ENCODE measurements around the gene ATF4.
A peak's percentile ranks its signal among the peaks of the same experiment; 100 is the strongest.

ATF4 gene

DNA sequence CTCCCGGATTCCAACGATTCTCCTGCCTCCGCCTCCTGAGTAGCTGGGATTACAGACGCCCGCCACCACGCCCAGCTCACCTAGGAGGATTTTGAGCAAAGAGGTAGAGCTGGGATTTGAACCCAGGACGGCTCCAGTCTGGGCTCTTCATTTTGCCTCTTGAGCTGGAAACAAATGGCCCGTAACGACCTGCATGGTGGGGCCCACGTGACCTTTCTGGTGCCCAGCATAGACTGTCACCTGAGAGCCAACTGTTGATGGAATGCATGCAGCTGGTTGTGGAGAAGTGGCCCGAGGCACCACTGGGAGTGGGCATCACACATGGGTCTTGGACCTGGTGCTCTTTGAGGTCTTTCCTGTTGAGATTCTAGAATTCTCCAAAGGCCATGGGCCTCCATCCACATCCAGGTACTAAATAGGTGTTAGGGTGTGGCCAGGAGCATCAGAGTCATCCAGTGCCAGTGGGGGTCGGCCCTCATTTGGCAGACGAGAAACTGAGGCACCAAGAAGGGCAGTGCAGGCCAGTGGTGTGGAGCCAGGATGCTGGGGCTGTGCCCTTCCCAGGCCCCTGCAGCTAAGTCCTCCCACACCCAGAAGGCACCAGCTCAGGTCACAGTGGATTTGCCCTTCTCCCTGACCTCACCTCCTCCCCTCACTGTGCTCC is 3.9 kb downstream of the ATF4 start:
- FAIRE-seq, result no peak
- no peak for TF ChIP-seq POLR2A (IDR thresholded peaks at IDR 0.05; ENCODE audit: low read depth, low read length)
- no peak for DNase-seq (ENCODE audit: insufficient read length, low spot score)

DNA sequence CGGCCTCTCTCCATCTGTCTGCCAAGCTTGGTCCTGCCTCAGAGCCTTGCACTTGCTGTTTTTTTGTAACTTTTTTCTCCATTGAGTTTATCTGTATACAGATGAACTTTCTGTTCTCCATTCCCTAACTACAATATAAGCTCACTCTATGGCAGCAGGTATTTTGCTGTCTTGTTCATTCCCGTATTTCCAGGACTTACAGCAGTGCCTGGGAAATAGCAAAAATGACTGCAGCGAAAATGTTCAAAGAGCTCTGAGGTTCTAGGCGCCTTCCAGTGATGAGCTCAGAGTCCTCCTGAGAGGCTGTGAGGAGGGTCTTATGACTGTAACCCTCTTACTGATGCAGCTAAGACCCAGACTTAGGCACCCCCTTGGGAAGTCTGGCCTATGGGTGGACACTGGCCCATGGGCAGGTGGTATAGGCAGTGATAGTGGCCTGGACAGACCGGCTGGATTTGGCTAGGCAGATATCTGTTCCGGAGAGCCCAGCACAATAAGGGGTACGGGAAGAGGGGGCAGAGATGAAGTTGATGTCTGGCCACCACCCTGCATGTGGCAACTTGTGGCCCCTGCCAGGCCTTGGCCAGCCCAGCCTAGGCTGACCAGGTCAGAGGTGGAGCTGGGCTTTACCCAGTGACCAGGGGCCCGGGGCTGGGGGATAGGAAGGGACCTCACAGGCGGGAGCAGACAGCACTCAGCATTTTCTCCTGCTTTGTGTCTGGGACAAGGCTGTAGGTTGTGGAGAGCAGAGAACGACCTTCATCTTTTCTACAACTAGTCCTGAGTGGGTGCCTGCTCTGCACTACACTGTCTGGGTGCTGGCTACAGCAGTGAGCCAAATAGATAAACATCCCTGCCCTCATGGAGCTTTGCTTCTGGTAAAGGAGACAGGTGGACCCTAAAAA is 4.6 kb downstream of the ATF4 start:
- FAIRE-seq (no peak), DNase-seq (ENCODE audit: insufficient read length, low spot score) (no peak)
- TF ChIP-seq POLR2A (IDR thresholded peaks at IDR 0.05; ENCODE audit: low read depth, low read length), result no peak; the same call in 1 of the 2 replicates

DNA sequence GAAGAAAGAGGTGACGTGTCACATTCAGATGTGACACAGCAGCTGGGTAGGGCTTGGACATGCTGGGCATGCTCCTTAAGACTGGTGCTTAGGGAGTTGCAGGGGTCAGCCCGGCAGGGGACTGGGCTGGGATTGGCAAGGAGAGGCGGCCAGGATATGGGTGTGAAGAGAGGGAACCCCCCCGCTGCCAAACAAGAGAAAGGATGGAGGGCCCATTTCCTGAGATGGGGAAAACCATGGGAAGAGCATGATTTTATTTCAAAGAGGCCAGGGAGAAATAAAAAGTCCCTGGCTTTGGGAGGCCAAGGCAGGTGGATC is 5.3 kb downstream of the ATF4 start:
- DNase-seq (ENCODE audit: insufficient read length, low spot score), result no peak
- no peak for TF ChIP-seq POLR2A (IDR thresholded peaks at IDR 0.05; ENCODE audit: low read depth, low read length)

DNA sequence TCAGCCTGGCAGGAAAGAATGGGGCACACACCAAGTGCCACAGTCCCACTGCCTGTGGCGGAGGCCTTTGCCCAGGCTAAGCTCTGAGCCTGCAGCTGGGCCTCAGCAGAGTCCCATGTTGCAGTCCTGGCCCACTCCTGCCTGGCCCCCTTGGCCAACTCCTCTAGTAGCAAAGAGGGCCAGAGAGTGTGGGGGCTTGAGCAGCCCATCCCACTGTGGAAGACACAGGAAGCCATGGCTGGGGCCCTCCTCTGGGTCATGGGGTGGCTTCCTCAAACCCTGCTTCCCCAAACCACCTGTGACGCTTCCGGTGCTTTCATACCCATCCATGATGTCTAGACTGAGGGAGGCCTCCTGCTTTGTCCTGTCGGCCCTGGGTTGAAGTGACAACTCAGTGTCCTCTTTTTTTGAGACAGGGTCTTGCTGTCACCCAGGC is 6.4 kb downstream of the ATF4 start:
- TF ChIP-seq POLR2A (IDR thresholded peaks at IDR 0.05; ENCODE audit: low read depth, low read length), result no peak
- DNase-seq (ENCODE audit: insufficient read length, low spot score) (no peak), FAIRE-seq (no peak)

More for the DNA sequence above, 5.3 kb downstream of the ATF4 start:
- no peak for FAIRE-seq

DNA sequence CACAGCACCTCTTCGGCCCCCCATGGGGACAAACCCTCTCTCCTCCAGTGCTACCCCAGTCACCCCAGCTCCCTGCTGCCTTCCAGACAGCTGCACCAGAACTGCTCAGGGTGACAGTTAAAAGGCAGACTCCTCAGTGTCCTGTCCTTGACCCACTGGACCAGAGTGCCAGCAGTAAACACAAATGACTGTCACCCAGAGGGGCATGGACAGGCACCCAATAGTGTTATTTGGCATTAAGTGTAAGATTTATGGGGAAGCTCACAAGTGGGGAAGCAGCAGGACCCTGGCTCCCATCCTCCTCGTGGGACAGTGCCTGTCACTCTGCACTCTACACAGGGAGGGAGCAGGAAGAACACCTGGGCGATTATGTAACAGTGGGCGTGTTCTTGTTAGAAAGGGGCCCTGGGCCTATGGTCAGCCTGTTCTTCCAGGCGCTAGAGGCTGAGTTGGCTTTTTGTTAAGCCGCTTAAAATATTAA is 7.2 kb downstream of the ATF4 start:
- no peak for TF ChIP-seq POLR2A (IDR thresholded peaks at IDR 0.05; ENCODE audit: low read depth, low read length)
- DNase-seq (ENCODE audit: insufficient read length, low spot score) (no peak), FAIRE-seq (no peak)

DNA sequence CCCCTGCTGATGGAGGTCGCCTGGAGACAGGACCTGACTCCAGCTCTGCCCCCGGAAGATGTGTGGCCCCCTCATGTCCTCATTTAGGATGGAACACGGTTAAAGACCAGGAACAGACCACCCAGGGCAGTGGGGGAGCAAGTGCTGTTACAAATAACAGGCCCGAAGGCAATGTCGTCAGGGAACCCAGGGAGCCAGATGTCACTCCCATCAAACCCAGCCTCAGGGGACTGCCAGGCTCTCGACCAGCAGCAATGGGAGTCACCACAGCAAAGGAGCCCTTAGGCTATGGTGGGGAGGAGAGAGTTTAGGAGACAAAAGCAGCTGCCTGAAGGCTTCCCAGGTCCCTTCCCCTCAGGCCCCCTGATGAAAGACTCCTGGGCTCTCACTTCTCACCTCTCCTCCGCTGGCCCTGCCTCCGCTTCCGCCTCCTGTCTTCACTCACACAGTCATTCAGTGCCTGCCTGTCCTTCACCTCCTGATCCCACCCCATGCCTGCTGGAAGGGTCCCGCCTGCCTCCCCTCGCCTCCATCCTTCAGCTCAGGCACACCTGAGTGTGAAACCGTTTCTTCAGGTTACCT is 7.8 kb downstream of the ATF4 start:
- DNase-seq (ENCODE audit: insufficient read length, low spot score) (no peak), FAIRE-seq (no peak)
- no peak for TF ChIP-seq POLR2A (IDR thresholded peaks at IDR 0.05; ENCODE audit: low read depth, low read length)

DNA sequence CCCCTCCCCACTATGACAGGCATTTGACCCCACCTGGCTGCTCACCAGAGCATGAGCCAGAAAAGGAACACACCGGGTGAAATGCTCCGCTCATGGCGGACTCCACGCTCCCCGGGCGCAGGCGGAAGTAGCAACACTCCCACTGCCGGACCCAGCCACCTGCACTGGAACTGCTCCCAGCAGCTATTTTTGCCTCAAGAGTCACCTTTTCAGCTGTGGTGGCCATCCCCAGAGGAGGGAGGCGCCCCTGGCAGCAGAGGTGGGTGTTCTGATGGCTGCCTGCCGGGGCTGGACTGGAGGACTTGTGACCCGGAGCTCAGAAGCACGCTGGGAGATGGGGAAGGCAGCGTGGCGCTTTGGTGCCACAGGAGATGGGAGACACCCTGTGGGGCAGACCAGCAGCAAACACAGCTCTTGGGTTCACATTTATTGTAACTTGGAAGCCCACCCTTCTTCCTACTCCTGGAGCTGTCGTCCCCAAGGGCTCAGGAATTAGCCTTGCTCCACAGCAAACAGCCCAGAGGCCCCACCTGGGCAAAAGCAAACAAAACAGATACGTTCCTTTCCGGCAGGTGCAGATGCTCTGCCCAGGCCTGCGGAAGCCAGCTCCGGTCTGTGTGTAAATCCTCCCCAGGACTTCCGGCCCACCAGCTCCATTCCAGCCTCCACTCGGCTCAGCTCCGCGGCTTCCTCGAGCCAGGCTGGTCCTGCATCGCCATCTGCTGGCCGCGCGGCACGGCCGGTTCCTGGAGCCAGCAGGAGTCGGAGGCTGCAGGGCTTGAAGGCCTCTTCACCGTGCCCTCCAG is 8.5 kb downstream of the ATF4 start:
- FAIRE-seq (no peak), DNase-seq (ENCODE audit: insufficient read length, low spot score) (no peak)
- no peak for TF ChIP-seq POLR2A (IDR thresholded peaks at IDR 0.05; ENCODE audit: low read depth, low read length)

DNA sequence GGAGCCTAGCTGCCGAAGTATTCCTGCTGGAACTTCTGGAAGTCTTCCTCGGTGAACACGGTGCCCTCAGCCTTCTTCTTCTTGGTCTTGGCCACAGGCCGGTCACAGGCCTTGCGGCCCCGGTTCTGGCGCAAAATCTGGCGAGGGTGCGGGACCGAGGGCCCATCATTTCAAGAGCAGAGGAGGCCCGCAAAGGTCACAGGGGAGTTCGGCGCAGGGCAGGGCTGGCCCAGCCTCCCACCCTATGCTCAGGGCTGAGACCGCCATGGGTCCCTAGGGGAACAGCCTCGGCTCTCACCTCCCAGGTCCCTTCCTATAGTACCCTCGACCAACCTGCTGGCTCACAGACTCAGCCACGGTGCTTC is 9.1 kb downstream of the ATF4 start:
- DNase-seq (ENCODE audit: insufficient read length, low spot score) (no peak), FAIRE-seq (no peak)
- no peak for TF ChIP-seq POLR2A (IDR thresholded peaks at IDR 0.05; ENCODE audit: low read depth, low read length)

DNA sequence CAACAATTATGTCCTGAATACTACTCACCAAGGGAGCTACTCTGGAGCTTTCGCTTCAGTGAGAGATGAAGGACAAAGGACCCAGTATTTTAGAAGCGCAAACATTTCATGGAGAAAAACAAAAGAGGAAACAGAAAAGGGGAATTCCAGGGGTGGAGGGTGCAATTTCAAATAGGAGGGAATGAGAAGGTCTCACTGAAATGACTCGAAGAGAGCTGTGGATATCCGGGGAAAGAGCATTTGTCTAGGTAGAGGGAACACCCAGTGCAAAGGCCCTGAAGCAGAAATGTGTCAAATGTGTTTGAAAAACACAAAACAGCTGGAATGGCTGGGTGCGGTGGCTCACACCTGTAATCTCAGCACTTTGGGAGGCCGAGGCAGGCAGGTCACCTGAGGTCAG is 9.8 kb downstream of the ATF4 start:
- no peak for DNase-seq (ENCODE audit: insufficient read length, low spot score)
- TF ChIP-seq POLR2A (IDR thresholded peaks at IDR 0.05; ENCODE audit: low read depth, low read length), result no peak
- FAIRE-seq, result no peak

DNA sequence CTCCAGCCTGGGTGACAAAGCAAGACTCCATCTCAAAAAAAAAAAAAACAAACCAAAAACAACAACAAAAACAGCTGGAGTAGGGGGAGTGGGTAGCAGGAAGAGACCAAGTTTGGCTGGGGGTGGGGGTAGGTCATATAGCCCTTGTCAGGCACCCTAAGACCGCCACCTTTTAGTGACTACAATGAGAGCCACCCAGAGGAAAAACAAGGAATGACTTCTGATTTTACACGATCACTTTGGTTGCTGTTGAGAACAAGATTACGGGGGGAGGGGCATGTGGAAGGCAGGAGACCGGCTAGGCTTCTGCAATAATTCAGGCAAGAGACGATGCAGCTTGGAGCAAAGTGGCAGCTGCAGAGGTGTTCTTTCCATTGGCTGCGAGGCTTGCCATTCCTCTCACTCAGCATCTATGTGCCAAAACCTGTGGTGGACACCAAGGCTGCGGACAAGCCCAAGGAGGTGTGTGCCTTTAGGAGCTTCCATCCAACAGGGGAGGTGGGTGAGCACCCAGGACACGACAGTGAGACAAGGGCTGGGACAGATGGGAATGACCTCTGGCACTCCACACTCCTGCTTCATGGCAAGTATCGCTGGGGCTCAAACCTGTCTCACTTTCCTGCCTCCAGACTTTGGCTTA is 10.4 kb downstream of the ATF4 start:
- TF ChIP-seq POLR2A (IDR thresholded peaks at IDR 0.05; ENCODE audit: low read depth, low read length), result no peak
- no peak for FAIRE-seq
- no peak for DNase-seq (ENCODE audit: insufficient read length, low spot score)

DNA sequence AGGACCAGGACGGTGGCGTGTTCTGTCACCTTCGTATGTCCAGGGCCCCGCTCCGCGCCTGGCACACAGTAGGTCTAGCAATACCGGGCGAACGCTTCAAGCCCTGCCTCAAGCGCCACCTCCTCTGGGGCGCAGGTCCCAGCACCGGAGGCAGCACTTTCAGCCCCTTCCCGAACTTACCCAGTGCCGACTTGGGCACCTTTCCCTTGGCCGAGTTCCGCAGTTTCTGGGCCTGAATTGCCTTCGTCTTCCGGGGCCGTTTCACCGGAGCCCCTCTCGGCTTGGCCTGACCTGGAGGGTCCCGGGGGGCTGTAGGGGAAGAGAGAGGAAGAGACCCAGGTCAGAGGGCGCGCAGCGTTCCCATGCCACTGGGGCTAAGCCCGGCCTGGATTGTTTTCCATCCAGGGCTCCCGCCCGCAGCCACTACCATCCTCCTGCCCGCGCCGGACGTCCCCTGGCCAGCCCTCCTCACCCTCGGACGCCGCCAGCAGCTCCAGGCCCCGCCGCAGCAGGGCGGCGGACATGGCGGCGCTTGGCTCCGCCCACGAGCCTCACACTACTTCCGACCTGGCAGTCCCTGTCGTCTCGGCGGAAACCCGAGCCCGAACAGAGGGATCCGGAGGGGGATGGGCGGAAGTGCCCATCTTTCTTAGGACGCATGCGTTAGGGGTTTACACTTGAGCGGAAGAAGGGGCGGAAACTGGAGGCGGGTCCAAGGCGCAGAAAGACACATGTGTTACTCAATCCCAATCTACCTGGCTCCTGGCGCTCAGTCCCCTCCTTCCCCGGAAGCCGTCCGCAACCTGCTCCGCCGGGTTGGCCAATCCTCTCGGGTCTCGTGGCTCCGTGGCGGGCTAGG is 12.1 kb downstream of the ATF4 start, which contains the start of gene RPS19BP1:
Gene RPS19BP1 (minus strand): TSS at position 534 of the 859 bp plus-strand sequence. CDS start 10 bp downstream, at position 524.
- peak; percentile 84 for DNase-seq (ENCODE audit: insufficient read length, low spot score)
- FAIRE-seq, result peak; percentile 65
- TF ChIP-seq POLR2A (IDR thresholded peaks at IDR 0.05; ENCODE audit: low read depth, low read length), result peak; percentile 81

DNA sequence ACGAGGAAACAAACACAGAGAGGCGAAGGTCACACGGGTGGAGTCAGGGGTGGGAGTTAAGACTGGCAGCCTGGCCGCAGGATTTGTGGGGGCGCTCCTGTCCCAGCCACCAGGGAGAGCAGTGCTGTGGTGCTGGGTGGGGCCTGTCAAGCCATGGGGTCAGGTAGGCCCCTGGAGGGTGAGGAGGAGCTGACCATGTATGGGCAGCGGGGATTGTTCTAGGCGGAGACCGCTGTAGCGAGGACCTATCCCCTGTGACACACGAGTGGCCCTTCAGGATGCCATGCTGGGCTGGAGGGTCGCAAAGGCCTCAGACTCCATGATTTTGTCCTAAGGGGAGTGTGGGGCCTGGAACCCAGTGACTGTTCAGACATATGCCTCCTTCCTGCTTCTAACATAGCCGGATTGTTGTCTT is 13.7 kb downstream of the ATF4 start:
- TF ChIP-seq POLR2A (IDR thresholded peaks at IDR 0.05; ENCODE audit: low read depth, low read length), result no peak
- FAIRE-seq, result no peak
- DNase-seq (ENCODE audit: insufficient read length, low spot score), result no peak

Data from H54 (cell line).